ENCODE results near the gene RPL7A. TPM values are rescaled to one million over a fixed set of nuclear protein-coding genes. Genes with fewer than 3 reads are reported as not detected.
"Not testable (repeated sequence)": the region's sequence is repeated elsewhere in the genome, so short reads cannot be mapped to it uniquely, and the experiment has no call there.

Gene RPL7A
- polyA plus RNA-seq, 4 donors: 2,222 to 2,557 (median 2,398) TPM

DNA sequence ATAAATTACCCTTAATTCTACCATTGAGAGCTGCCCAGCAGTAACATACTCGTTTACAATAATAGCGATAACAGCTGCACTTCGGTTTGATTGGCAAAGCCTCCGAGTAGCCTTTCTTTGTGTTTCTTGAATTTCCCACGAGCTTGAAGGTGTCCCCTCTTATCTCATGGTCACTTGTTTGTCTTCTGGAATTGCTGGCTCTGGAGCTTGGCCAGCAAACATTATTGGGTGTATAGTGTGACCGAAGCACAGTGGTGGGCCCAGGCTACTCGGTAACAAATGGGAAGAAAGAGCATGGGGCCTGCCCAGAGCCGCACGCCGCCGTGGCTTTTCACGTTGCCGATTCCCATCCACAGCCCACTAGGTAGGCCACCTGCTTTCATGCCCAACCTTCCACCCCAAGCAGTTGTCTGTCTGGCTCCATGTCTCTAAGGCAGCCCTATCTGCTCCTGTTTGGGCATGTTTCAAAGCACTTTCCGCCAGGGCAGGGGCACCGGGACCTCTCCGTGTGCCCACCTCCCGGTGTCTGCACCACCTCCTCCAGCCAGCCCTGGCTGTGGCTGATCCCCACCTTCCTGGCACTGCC, 36.8 kb downstream of the RPL7A start:
- DNase-seq (ENCODE audit: low read depth in 4 of 4, low spot score in 3 of 4): no peak

GRCh38 chr9:133385452-133385851, 37.4 kb downstream of the RPL7A start:
- DNase-seq (ENCODE audit: low read depth in 4 of 4, low spot score in 3 of 4): no peak

GRCh38 chr9:133386338-133386737, 38.3 kb downstream of the RPL7A start:
- DNase-seq (ENCODE audit: low read depth in 4 of 4, low spot score in 3 of 4): no peak

DNA sequence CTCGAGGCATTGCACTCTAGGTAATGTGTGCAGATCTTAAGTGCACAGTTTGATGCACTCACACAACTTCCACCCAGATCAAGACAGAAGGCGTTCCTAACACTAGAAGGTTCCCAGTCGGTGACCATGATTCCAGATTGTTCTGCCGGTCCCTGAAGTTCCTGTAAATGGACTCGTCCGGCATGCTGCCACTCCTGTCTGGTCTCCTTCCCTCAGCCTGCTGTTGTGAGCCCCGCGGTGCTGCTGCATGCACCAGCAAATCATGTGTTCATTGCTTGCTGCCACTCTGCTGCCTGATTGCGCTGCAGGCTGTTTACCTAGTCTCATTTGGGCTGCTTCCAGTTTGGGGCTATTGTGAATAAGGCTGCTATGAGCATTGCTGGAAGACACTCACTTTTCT, 39.7 kb downstream of the RPL7A start:
- DNase-seq (ENCODE audit: low read depth in 4 of 4, low spot score in 3 of 4): no peak

GRCh38 chr9:133389025-133389557, 41.1 kb downstream of the RPL7A start:
- DNase-seq (ENCODE audit: low read depth in 4 of 4, low spot score in 3 of 4): no peak

GRCh38 chr9:133389562-133389961, 41.5 kb downstream of the RPL7A start:
- no peak for DNase-seq (ENCODE audit: low read depth in 4 of 4, low spot score in 3 of 4)

- no peak for DNase-seq (ENCODE audit: low read depth in 4 of 4, low spot score in 3 of 4)
Observed at GRCh38 chr9:133390713-133391112, 42.7 kb downstream of the RPL7A start.

DNA sequence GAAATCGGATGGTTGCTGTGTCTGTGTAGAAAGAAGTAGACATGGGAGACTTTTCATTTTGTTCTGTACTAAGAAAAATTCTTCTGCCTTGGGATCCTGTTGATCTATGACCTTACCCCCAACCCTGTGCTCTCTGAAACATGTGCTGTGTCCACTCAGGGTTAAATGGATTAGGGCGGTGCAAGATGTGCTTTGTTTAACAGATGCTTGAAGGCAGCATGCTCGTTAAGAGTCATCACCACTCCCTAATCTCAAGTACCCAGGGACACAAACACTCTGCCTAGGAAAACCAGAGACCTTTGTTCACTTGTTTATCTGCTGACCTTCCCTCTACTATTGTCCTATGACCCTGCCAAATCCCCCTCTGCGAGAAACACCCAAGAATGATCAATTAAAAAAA, 43.4 kb downstream of the RPL7A start:
- not testable (repeated sequence) for DNase-seq (ENCODE audit: low read depth in 4 of 4, low spot score in 3 of 4)

- not testable (repeated sequence) for DNase-seq (ENCODE audit: low read depth in 4 of 4, low spot score in 3 of 4)
Observed at GRCh38 chr9:133392308-133392707, 44.3 kb downstream of the RPL7A start.

GRCh38 chr9:133393399-133393798, 45.4 kb downstream of the RPL7A start:
- no peak for DNase-seq (ENCODE audit: low read depth in 4 of 4, low spot score in 3 of 4)

DNA sequence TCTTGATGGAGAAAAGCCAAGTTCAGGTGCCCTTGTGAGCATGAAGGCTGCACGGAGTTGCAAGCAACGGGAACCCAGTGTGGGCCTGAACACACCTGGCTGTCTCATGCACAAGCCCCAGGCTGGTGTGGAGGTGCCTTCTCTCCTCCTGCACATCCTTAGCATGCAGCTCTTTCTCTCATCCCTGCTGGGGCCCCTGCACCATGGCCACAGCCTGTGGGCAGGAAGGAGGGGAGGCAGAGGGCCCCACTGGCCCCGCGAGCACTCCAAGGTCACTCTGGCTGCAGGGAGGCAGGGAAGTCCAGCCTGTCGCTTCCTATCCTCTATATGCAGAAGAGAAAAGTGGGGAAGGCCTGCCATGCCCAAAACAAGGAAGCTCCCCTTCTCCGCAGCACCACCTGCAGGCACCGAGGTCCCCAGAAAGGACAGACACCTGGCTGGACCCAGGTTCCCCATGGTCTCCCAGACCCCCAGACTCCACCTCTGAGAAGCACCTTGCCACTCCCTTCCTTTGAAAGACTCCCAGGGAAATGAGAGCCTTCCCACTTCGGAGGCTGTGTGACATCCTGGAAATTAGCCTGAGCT, 46.8 kb downstream of the RPL7A start:
- no peak for DNase-seq (ENCODE audit: low read depth in 4 of 4, low spot score in 3 of 4)

DNA sequence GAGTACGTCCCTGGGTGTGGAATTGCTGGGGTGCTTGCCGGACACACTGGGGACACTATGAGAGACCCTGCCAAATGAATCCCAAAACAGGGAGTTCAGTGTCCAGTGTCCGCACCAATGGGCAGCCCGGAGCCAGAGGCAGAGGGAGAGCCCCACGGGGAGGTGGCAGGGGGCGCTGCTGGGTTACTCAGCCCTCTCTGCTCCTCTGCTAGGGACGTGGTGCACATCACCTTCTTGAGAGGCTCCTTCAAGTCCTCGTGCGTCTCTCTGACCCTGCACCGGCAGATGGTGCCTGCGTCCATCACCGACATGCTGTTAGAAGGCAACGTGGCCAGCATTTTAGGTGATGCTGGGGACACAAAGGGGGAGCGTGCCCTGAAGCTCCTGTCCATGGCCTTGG, 48.9 kb downstream of the RPL7A start:
- DNase-seq (ENCODE audit: low read depth in 4 of 4, low spot score in 3 of 4): no peak

GRCh38 chr9:133397370-133397769, 49.4 kb downstream of the RPL7A start:
- DNase-seq (ENCODE audit: low read depth in 4 of 4, low spot score in 3 of 4): no peak

DNA sequence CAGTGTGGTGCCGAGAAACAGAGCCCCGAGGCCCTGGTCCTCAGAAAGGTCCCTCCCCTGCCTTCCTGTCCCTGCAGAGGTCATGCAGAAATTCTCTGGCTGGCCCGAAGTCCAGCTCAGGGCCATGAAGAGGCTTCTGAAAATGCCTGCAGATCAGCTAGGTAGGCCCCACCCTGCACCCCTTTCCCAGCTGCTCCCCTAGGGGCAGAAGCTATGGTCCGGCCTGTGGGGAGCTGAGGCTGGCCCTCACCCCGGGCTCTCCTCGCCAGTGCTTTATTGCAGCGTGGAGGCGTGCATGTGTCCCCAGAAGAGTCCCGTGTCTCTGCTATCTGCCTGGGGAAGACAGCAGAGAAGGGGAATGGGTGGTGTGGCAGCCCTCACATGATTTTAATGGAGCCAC, 49.9 kb downstream of the RPL7A start:
- DNase-seq (ENCODE audit: low read depth in 4 of 4, low spot score in 3 of 4): no peak

GRCh38 chr9:133400292-133400691, 52.3 kb downstream of the RPL7A start:
- DNase-seq (ENCODE audit: low read depth in 4 of 4, low spot score in 3 of 4): no peak

Other genes starting within 250 kb of the RPL7A start
- gene RALGDS, start 227.0 kb upstream of the RPL7A start, polyA plus RNA-seq (ENCODE audit: insufficient read length in 4 of 4): 10 to 100 TPM; 28.5 to 39.6 (median 33.9) TPM
- 1 to 10 TPM; 1.8 to 4.7 (median 2.4) TPM for gene GBGT1, start 184.3 kb upstream of the RPL7A start, polyA plus RNA-seq (ENCODE audit: insufficient read length in 4 of 4)
- gene OBP2B, start 139.0 kb upstream of the RPL7A start, polyA plus RNA-seq (ENCODE audit: insufficient read length in 4 of 4): under 1 TPM in 2 of 4 donors, not detected in 2; 0.29 to 0.32 TPM
- gene ABO, start 73.0 kb upstream of the RPL7A start, polyA plus RNA-seq (ENCODE audit: insufficient read length in 4 of 4): 10 to 100 TPM in 3 of 4 donors, 1 to 10 TPM in 1; 3.0 to 29.2 (median 15.2) TPM
- gene SURF6, start 12.0 kb upstream of the RPL7A start, polyA plus RNA-seq (ENCODE audit: insufficient read length in 4 of 4): 10 to 100 TPM; 21.1 to 36.9 (median 26.7) TPM
- 10 to 100 TPM; 24.2 to 29.9 (median 24.8) TPM for gene MED22, start 87 bp upstream of the RPL7A start, polyA plus RNA-seq (ENCODE audit: insufficient read length in 4 of 4)
- gene SURF1, start 8.3 kb downstream of the RPL7A start, polyA plus RNA-seq (ENCODE audit: insufficient read length in 4 of 4): 10 to 100 TPM; 22.0 to 50.5 (median 38.9) TPM
- 10 to 100 TPM; 12.4 to 25.6 (median 20.9) TPM for gene SURF2, start 8.3 kb downstream of the RPL7A start, polyA plus RNA-seq (ENCODE audit: insufficient read length in 4 of 4)
- 100 to 1,000 TPM; 159 to 184 (median 178) TPM for gene SURF4, start 27.8 kb downstream of the RPL7A start, polyA plus RNA-seq (ENCODE audit: insufficient read length in 4 of 4)
- gene STKLD1, start 28.1 kb downstream of the RPL7A start, polyA plus RNA-seq (ENCODE audit: insufficient read length in 4 of 4): 1 to 10 TPM; 2.9 to 6.7 (median 4.5) TPM
- 10 to 100 TPM; 23.2 to 30.3 (median 27.7) TPM for gene REXO4, start 69.8 kb downstream of the RPL7A start, polyA plus RNA-seq (ENCODE audit: insufficient read length in 4 of 4)
- gene ADAMTS13, start 74.1 kb downstream of the RPL7A start, polyA plus RNA-seq (ENCODE audit: insufficient read length in 4 of 4): 10 to 100 TPM in 1 of 4 donors, 1 to 10 TPM in 3; 7.1 to 14.0 (median 7.6) TPM
- gene CACFD1, start 111.8 kb downstream of the RPL7A start, polyA plus RNA-seq (ENCODE audit: insufficient read length in 4 of 4): 10 to 100 TPM; 16.6 to 36.6 (median 28.5) TPM
- 1 to 10 TPM in 3 of 4 donors, under 1 TPM in 1; 0.76 to 1.8 (median 1.5) TPM for gene SLC2A6, start 130.9 kb downstream of the RPL7A start, polyA plus RNA-seq (ENCODE audit: insufficient read length in 4 of 4)
- under 1 TPM in 1 of 4 donors, not detected in 3; 0.22 TPM for gene MYMK, start 176.7 kb downstream of the RPL7A start, polyA plus RNA-seq (ENCODE audit: insufficient read length in 4 of 4)
- 10 to 100 TPM in 1 of 4 donors, 1 to 10 TPM in 3; 1.7 to 38.7 (median 2.5) TPM for gene ADAMTSL2, start 186.5 kb downstream of the RPL7A start, polyA plus RNA-seq (ENCODE audit: insufficient read length in 4 of 4)

All from left renal pelvis (tissue), 4 donors.